Peyer's patch (tissue), 4 donors: ENCODE results near the gene ZNF674. TPM values are rescaled to one million over a fixed set of nuclear protein-coding genes. Genes with fewer than 3 reads are reported as not detected.

ENCODE experiments used
- DNase-seq, 3 donors: peaks; one replicate each; pipeline ENCODE4 v3.0.0-alpha.2; 2017 to 2019
- H3K27ac ChIP-seq, 4 donors: fragments of 200-600 bp; sonication (generic); one replicate each; pipeline ENCODE4 v1.5.1; 2016 to 2019
- H3K27me3 ChIP-seq, 2 donors: fragments of 200-600 bp; sonication (generic); one replicate each; pipeline ENCODE4 v1.5.1; 2019
- H3K36me3 ChIP-seq, 3 donors: fragments of 200-600 bp; sonication (generic); one replicate each; pipeline ENCODE4 v1.5.1; 2016 to 2019
- H3K4me1 ChIP-seq, 4 donors: fragments of 200-600 bp; sonication (generic); one replicate each; pipeline ENCODE4 v1.5.1; 2016 to 2019
- H3K4me3 ChIP-seq, 4 donors: fragments of 200-600 bp; sonication (generic); 1 replicate in 3 of 4; 2 replicates in 1 of 4; pipeline ENCODE4 v1.5.1; 2016 to 2019; ENCODE audit warnings: mild to moderate bottlenecking in 1 of 4
- H3K9me3 ChIP-seq, 4 donors: fragments of 200-600 bp; sonication (generic); one replicate each; pipeline ENCODE4 v1.5.1; 2016 to 2019; ENCODE audit warnings: mild to moderate bottlenecking in 1 of 4
- CTCF ChIP-seq, 6 experiments: fragments of 450-650 bp in 4 of 6; fragments of 200-600 bp in 2 of 6; sonication (generic) in 1 of 6; IDR thresholded peaks; one replicate each; pipeline ENCODE4 v1.5.1; 2017 to 2019; ENCODE audit warnings: antibody characterized with exemption in 6 of 6, mild to moderate bottlenecking in 3 of 6, moderate library complexity in 1 of 6
- POLR2A ChIP-seq, 2 donors: fragments of 450-650 bp; IDR thresholded peaks; one replicate each; pipeline ENCODE4 v1.5.1; 2017; ENCODE audit warnings: antibody characterized with exemption in 2 of 2, mild to moderate bottlenecking in 2 of 2, moderate library complexity in 2 of 2
- total RNA-seq, 4 donors: library from RNA; depleted of rRNA; stranded (reverse); fragments of >200 nt; gene quantifications; one replicate each; pipeline ENCODE4 v1.1.0, GENCODE V29; 2016

The ZNF674 gene
- total RNA-seq, 4 donors from 2014 or later: 3.3 to 18.2 (median 6.9) TPM

DNA sequence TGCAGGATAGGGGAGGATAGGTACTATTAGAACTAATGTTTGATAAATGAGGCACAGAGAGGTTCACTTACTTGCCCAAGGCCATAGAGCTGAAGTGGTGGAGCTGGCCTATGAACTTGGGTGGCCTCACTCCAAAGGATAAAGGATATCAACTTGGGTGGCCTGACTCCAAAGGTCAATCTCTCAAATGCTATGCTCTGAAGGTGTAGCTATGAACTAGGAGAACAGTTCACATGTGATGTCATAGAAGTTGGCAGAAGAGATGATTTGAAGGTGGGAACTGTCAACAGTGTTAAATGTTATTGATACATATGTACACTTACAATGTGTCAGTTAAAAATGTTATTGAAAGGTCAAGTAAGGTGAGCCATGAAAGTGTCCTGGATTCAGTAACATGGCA is 22.2 kb upstream of the ZNF674 start:
- H3K4me1 ChIP-seq: no peaks in the 10 kb centered on the region
- no peaks in the 10 kb centered on the region for H3K9me3 ChIP-seq
- no peaks in the 10 kb centered on the region for H3K36me3 ChIP-seq
- H3K27ac ChIP-seq: no peak overlapping the region
- DNase-seq: no peak
- H3K27me3 ChIP-seq: no peaks in the 10 kb centered on the region
- H3K4me3 ChIP-seq: no peak overlapping the region
- TF ChIP-seq CTCF (IDR thresholded peaks at IDR 0.05) (no peak), POLR2A (IDR thresholded peaks at IDR 0.05) (no peak)

DNA sequence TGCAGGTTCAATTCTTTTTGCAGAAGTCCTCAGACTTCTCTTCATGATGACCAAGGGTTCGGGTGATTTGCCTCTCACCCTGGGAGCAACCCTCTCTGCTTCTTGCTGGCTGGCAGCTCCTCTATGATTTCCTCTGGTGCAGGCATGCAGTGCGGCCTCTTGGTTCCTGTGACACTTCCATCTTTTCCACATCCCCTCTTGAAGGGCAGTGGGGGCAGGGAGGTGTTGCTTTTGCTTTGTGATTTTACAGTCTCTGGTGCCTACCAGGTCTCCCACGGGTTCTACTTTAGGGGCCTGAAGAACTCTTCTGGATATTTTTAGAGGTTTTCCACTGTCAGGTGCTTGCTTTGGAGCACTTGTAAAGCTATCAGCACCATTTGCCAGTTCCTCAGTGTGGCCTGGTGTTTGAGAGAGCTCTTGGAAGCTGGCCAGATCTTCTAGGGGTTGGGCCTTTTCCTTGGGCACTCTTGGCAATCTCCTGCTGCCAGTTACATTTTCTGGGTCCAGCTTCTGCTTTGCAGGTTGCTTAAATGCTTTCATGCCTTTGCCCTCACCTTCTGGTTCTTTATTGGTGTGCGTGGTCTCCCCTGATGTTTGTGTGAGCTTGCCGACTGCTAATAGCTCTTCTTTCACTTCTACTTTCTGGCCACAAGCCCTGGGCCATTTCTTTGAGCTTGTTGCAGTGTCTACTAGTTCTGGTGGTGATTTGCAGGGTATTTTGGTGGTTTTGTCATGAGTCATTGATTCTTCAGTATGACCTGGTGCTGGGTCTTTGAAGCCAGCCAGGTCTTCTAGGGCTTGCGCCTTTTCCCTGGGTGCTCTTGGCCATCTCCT is 16.8 kb upstream of the ZNF674 start:
- Histone ChIP-seq H3K4me3 (no peak overlapping the region), H3K36me3 (no peaks in the 10 kb centered on the region), H3K27ac (no peak overlapping the region), H3K9me3 (no peaks in the 10 kb centered on the region), H3K4me1 (no peaks in the 10 kb centered on the region), H3K27me3 (no peaks in the 10 kb centered on the region)
- TF ChIP-seq CTCF (IDR thresholded peaks at IDR 0.05) (no peak), POLR2A (IDR thresholded peaks at IDR 0.05) (no peak)
- peak in 2 of 3 donors; percentile 22 to 50 for DNase-seq

GRCh38 chrX:46559062-46559461 is 13.8 kb upstream of the ZNF674 start:
- no peaks in the 10 kb centered on the region for H3K4me1 ChIP-seq
- no peak overlapping the region for H3K4me3 ChIP-seq
- H3K27ac ChIP-seq: no peak overlapping the region
- DNase-seq: no peak
- no peaks in the 10 kb centered on the region for H3K27me3 ChIP-seq
- H3K36me3 ChIP-seq: no peaks in the 10 kb centered on the region
- H3K9me3 ChIP-seq: no peaks in the 10 kb centered on the region
- TF ChIP-seq CTCF (IDR thresholded peaks at IDR 0.05) (no peak), POLR2A (IDR thresholded peaks at IDR 0.05) (no peak)

- Histone ChIP-seq H3K27ac (no peak overlapping the region), H3K36me3 (no peaks in the 10 kb centered on the region), H3K9me3 (no peaks in the 10 kb centered on the region), H3K27me3 (no peaks in the 10 kb centered on the region), H3K4me3 (no peak overlapping the region), H3K4me1 (no peaks in the 10 kb centered on the region)
- DNase-seq: no peak
- TF ChIP-seq CTCF (IDR thresholded peaks at IDR 0.05) (peak in 3 of 6 experiments; percentile 28 to 42 (median 40)), POLR2A (IDR thresholded peaks at IDR 0.05) (no peak)
Measured at GRCh38 chrX:46554942-46555341, 9.7 kb upstream of the ZNF674 start.

DNA sequence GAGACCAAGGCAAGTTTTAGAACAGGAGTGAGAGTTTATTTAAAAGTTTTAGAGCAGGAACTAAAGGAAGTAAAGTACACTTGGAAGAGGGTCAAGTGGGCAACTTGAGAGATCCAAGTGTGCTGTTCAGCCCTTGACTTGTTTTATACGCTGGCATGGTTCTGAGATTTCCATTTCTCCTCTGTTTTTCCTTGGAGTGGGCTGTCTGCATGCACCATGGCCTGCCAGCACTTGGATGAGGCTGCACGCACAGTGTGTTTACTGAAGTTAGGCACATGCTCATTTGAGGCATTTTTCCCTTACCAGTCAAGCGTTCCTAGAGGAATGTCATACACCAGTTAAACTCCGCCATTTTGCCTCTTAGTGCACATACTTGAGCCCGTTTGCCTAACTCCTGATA is 8.7 kb upstream of the ZNF674 start:
- Histone ChIP-seq H3K4me3 (no peak overlapping the region), H3K9me3 (no peaks in the 10 kb centered on the region), H3K4me1 (no peaks in the 10 kb centered on the region), H3K27me3 (no peaks in the 10 kb centered on the region), H3K27ac (no peak overlapping the region), H3K36me3 (no peaks in the 10 kb centered on the region)
- TF ChIP-seq CTCF (IDR thresholded peaks at IDR 0.05): no peak
- no peak for TF ChIP-seq POLR2A (IDR thresholded peaks at IDR 0.05)
- no peak for DNase-seq
